ENCODE data around the gene TRANK1. TPM values are rescaled to one million over a fixed set of nuclear protein-coding genes. Genes with fewer than 3 reads are reported as not detected.
A peak's percentile ranks its signal among the peaks of the same experiment; 100 is the strongest.

Gene TRANK1
- total and polyA plus RNA-seq, 2 experiments from 2014 or later, result 1.8 to 6.7 TPM

DNA sequence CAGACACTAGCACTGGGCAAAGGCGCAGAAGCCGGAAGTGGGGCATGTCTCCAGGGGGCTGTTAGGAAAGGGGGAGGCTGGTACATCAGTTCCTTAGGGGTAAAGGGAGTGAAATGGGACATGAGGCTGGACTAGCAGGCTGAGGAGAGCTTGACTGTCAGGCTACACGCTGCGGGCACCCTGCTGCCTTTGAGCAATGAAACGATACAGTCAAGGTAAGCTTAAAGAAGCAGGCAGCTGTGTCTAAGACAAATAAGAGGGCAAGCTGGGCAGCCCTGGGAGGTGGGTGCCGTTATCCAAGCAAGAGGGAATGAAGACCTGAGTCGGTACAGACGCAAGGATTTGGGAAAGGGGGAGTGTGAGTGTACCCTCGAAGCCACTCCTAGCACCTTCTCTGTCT is 129.5 kb downstream of the TRANK1 start:
- Histone ChIP-seq H3F3A (replicated peaks; ENCODE audit: low read depth) (no peaks in the 10 kb centered on the region), H3K27me3 (ENCODE audit: insufficient read depth) (no peaks in the 10 kb centered on the region), H3K4me1 (ENCODE audit: insufficient read depth) (no peaks in the 10 kb centered on the region), H3K4me3 (no peak overlapping the region), H3K79me2 (replicated peaks; ENCODE audit: insufficient read depth) (no peaks in the 10 kb centered on the region), H3K4me2 (no peak overlapping the region), H3K36me3 (ENCODE audit: insufficient read depth) (no peaks in the 10 kb centered on the region), H4K20me1 (replicated peaks; ENCODE audit: insufficient read depth) (no peaks in the 10 kb centered on the region), H3K27ac (ENCODE audit: low read depth) (no peak overlapping the region), H3K9me2 (ENCODE audit: insufficient read depth) (no peaks in the 10 kb centered on the region), H2AFZ (0 out of 2 replicates have a peak overlapping the region, but pooled peaks have one; percentile 56)
- Mint-ChIP-seq H3K4me1 (peaks cover 11% of the 10 kb centered on the region; the same call in 2 of the 3 replicates), H3K27me3 (ENCODE audit: insufficient read depth, low read depth, poor library complexity) (peaks cover 7% of the 10 kb centered on the region), H3K4me3 (no peak overlapping the region), H3K9me3 (no peaks in the 10 kb centered on the region), H3K27ac (no peak overlapping the region), H3K36me3 (ENCODE audit: low read depth) (no peaks in the 10 kb centered on the region; the same call in 2 of the 3 replicates)
- no peak for DNase-seq (ENCODE audit: low spot score)
- ATAC-seq, result no peak
- TF ChIP-seq CREB1 (CRISPR knock-in tag; IDR thresholded peaks at IDR 0.05; ENCODE audit: low read depth) (no peak), EZH2phosphoT487 (IDR thresholded peaks at IDR 0.05; ENCODE audit: unreplicated experiment) (no peak), NANOG (IDR thresholded peaks at IDR 0.05; ENCODE audit: borderline replicate concordance) (no peak)
- TF ChIP-seq, protein P1, sequence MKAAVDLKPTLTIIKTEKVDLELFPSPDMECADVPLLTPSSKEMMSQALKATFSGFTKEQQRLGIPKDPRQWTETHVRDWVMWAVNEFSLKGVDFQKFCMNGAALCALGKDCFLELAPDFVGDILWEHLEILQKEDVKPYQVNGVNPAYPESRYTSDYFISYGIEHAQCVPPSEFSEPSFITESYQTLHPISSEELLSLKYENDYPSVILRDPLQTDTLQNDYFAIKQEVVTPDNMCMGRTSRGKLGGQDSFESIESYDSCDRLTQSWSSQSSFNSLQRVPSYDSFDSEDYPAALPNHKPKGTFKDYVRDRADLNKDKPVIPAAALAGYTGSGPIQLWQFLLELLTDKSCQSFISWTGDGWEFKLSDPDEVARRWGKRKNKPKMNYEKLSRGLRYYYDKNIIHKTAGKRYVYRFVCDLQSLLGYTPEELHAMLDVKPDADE (IDR thresholded peaks at IDR 0.05), result no peak
- TF ChIP-seq, protein P2, sequence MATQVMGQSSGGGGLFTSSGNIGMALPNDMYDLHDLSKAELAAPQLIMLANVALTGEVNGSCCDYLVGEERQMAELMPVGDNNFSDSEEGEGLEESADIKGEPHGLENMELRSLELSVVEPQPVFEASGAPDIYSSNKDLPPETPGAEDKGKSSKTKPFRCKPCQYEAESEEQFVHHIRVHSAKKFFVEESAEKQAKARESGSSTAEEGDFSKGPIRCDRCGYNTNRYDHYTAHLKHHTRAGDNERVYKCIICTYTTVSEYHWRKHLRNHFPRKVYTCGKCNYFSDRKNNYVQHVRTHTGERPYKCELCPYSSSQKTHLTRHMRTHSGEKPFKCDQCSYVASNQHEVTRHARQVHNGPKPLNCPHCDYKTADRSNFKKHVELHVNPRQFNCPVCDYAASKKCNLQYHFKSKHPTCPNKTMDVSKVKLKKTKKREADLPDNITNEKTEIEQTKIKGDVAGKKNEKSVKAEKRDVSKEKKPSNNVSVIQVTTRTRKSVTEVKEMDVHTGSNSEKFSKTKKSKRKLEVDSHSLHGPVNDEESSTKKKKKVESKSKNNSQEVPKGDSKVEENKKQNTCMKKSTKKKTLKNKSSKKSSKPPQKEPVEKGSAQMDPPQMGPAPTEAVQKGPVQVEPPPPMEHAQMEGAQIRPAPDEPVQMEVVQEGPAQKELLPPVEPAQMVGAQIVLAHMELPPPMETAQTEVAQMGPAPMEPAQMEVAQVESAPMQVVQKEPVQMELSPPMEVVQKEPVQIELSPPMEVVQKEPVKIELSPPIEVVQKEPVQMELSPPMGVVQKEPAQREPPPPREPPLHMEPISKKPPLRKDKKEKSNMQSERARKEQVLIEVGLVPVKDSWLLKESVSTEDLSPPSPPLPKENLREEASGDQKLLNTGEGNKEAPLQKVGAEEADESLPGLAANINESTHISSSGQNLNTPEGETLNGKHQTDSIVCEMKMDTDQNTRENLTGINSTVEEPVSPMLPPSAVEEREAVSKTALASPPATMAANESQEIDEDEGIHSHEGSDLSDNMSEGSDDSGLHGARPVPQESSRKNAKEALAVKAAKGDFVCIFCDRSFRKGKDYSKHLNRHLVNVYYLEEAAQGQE (IDR thresholded peaks at IDR 0.05; ENCODE audit: unreplicated experiment), result no peak

DNA sequence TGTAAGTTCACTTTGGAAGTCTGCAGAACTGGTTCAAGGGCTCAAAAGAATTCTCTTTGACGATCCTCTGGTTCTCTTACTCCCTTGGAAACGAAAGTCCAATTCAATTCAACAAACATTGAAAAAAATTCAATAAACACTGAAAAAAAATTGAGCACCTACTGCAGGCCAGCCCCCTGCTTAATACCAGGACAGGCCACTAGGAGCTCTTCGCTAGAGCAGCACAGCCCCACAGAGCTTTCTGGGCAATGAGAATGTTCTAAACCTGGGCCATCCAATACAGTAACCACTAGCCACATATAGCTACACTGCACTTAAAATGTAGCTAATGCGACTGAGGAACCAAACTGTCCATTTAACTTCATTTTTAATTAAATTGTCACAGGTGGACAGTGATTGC is 130.1 kb downstream of the TRANK1 start:
- no peaks in the 10 kb centered on the region; the same call in 2 of the 3 replicates for H3K36me3 Mint-ChIP-seq (ENCODE audit: low read depth)
- Histone ChIP-seq H4K20me1 (replicated peaks; ENCODE audit: insufficient read depth) (no peaks in the 10 kb centered on the region), H3K4me1 (ENCODE audit: insufficient read depth) (no peaks in the 10 kb centered on the region), H2AFZ (peak overlapping the region; percentile 40; the same call in 1 of the 2 replicates), H3F3A (replicated peaks; ENCODE audit: low read depth) (no peaks in the 10 kb centered on the region), H3K36me3 (ENCODE audit: insufficient read depth) (no peaks in the 10 kb centered on the region), H3K79me2 (replicated peaks; ENCODE audit: insufficient read depth) (no peaks in the 10 kb centered on the region), H3K27ac (ENCODE audit: low read depth) (no peak overlapping the region), H3K9me2 (ENCODE audit: insufficient read depth) (no peaks in the 10 kb centered on the region), H3K4me3 (no peak overlapping the region), H3K4me2 (no peak overlapping the region), H3K27me3 (ENCODE audit: insufficient read depth) (no peaks in the 10 kb centered on the region)
- H3K27ac Mint-ChIP-seq, result no peak overlapping the region
- no peak overlapping the region for H3K4me3 Mint-ChIP-seq
- ATAC-seq (peak; percentile 81), DNase-seq (ENCODE audit: low spot score) (peak; percentile 45)
- H3K9me3 Mint-ChIP-seq, result no peaks in the 10 kb centered on the region
- H3K4me1 Mint-ChIP-seq, result peaks cover 7% of the 10 kb centered on the region; the same call in 2 of the 3 replicates
- H3K27me3 Mint-ChIP-seq (ENCODE audit: insufficient read depth, low read depth, poor library complexity), result peaks cover 7% of the 10 kb centered on the region
- TF ChIP-seq ZNF331 (CRISPR knock-in tag; IDR thresholded peaks at IDR 0.05; ENCODE audit: low read depth), result no peak
- TF ChIP-seq, protein P3, sequence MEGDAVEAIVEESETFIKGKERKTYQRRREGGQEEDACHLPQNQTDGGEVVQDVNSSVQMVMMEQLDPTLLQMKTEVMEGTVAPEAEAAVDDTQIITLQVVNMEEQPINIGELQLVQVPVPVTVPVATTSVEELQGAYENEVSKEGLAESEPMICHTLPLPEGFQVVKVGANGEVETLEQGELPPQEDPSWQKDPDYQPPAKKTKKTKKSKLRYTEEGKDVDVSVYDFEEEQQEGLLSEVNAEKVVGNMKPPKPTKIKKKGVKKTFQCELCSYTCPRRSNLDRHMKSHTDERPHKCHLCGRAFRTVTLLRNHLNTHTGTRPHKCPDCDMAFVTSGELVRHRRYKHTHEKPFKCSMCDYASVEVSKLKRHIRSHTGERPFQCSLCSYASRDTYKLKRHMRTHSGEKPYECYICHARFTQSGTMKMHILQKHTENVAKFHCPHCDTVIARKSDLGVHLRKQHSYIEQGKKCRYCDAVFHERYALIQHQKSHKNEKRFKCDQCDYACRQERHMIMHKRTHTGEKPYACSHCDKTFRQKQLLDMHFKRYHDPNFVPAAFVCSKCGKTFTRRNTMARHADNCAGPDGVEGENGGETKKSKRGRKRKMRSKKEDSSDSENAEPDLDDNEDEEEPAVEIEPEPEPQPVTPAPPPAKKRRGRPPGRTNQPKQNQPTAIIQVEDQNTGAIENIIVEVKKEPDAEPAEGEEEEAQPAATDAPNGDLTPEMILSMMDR (conservative IDR thresholded peaks at IDR 0.05; ENCODE audit: low read depth in 2 of 2), result peak; percentile 17 to 59
